ENCODE results near the gene SUGCT. TPM values are rescaled to one million over a fixed set of nuclear protein-coding genes. Genes with fewer than 3 reads are reported as not detected.

The SUGCT gene
- total RNA-seq, 1 donor from 2014 or later = 1.7 TPM

DNA sequence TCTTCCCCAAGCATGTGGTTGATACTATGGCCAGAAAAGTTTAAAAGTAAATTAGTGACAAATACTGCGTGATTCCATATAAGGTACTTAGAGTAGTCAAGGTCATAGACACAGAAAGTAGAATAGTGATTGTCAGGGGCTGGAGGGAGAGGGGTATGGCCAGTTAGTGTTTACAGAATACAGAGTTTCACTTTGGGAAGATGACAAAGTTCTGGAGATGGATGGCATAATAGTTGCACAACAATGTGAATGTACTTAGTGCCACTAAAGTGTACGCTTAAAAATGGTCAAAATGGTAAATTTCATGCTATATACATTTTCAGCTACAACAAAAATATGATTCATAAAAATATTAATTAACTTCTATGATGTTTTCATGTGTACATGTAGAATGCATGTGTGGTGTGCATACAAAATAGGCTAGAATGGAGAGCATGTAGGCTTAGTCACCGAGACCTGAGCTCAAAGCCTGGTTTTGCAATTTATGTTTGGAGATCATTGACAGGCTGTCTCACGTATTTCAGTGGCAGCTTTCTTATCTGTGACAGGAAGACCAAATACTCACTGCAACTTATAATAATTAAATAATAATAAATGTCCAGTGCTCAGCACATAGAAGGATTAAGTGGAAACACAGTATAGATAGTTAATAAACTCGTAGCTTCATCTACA, 625.6 kb downstream of the SUGCT start:
- Histone ChIP-seq H3K9me3 (no peaks in the 10 kb centered on the region), H3K27ac (no peak overlapping the region), H3K4me1 (no peaks in the 10 kb centered on the region), H3K4me3 (no peak overlapping the region), H3K36me3 (no peaks in the 10 kb centered on the region), H3K27me3 (ENCODE audit: low read depth) (no peaks in the 10 kb centered on the region)
- DNase-seq (no peak), ATAC-seq (no peak)
- TF ChIP-seq, protein P1, sequence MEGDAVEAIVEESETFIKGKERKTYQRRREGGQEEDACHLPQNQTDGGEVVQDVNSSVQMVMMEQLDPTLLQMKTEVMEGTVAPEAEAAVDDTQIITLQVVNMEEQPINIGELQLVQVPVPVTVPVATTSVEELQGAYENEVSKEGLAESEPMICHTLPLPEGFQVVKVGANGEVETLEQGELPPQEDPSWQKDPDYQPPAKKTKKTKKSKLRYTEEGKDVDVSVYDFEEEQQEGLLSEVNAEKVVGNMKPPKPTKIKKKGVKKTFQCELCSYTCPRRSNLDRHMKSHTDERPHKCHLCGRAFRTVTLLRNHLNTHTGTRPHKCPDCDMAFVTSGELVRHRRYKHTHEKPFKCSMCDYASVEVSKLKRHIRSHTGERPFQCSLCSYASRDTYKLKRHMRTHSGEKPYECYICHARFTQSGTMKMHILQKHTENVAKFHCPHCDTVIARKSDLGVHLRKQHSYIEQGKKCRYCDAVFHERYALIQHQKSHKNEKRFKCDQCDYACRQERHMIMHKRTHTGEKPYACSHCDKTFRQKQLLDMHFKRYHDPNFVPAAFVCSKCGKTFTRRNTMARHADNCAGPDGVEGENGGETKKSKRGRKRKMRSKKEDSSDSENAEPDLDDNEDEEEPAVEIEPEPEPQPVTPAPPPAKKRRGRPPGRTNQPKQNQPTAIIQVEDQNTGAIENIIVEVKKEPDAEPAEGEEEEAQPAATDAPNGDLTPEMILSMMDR (IDR thresholded peaks at IDR 0.05) = no peak
- intact Hi-C loops (cut with DNase I) = no loop called here

DNA sequence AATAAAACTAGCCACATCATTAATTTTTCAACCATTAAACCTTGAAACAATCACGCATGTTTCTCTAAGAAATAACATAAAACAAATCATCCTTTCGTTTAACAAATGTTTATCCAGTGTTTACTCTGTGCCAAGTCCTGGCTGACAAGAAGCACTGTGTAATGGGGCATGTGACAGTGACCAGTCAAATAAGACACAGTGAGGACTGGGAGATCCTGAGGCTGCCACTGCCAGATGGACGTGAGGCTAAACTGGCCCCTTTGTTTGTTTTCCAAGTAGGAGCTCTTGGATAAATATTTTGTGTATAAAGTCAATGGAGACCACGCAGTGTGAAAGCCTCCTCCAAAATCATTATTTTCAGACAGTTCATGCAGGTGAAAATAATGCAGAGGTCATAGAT, 626.2 kb downstream of the SUGCT start:
- Histone ChIP-seq H3K27ac (no peak overlapping the region), H3K36me3 (no peaks in the 10 kb centered on the region), H3K4me3 (no peak overlapping the region), H3K27me3 (ENCODE audit: low read depth) (no peaks in the 10 kb centered on the region), H3K4me1 (no peaks in the 10 kb centered on the region), H3K9me3 (no peaks in the 10 kb centered on the region)
- intact Hi-C loops (cut with DNase I) = no loop called here
- ATAC-seq (no peak), DNase-seq (no peak)
- TF ChIP-seq, protein P1 (IDR thresholded peaks at IDR 0.05) = no peak

DNA sequence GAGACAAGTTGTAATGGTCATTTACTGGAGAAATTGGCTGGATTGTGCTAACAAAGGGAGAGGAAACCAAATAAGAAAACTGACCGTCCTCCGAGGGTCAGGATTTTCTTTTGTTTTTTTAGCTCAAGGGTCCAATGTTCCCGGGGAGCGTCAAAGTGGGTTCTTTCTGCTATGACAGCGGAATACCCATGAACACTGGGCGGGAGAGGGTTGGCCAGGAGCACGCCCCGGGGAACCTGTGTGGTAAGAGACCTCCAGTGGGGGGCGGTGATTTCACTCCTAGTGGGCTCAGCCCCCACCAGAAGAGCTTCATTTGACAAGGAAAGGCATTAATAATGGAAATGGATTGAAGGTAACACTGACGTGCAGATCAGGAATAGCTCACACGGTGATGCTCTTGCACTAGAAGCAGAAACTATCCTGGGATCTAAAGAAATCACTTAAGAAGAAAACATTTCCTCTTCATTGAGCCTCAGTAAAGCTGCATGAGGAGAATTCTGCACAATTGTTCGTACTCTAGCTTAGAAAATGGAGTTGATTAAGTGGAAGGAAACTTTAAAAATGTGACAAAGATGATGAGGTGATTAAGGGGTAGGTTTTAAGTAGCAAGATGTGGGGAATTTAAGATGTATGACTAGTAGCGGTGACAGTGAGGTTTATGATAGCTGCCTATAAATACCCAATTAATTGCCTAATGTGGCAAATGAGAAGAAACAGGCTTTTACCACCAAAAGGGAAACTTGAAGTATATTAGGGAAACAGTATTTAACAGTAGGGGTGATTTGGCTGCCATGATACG, 627.2 kb downstream of the SUGCT start:
- no peak for ATAC-seq
- Histone ChIP-seq H3K27me3 (ENCODE audit: low read depth) (no peaks in the 10 kb centered on the region), H3K4me3 (no peak overlapping the region), H3K9me3 (no peaks in the 10 kb centered on the region), H3K27ac (no peak overlapping the region), H3K4me1 (no peaks in the 10 kb centered on the region), H3K36me3 (no peaks in the 10 kb centered on the region)
- TF ChIP-seq, protein P1 (IDR thresholded peaks at IDR 0.05) = no peak
- intact Hi-C loops (cut with DNase I) = no loop called here
- DNase-seq = no peak

DNA sequence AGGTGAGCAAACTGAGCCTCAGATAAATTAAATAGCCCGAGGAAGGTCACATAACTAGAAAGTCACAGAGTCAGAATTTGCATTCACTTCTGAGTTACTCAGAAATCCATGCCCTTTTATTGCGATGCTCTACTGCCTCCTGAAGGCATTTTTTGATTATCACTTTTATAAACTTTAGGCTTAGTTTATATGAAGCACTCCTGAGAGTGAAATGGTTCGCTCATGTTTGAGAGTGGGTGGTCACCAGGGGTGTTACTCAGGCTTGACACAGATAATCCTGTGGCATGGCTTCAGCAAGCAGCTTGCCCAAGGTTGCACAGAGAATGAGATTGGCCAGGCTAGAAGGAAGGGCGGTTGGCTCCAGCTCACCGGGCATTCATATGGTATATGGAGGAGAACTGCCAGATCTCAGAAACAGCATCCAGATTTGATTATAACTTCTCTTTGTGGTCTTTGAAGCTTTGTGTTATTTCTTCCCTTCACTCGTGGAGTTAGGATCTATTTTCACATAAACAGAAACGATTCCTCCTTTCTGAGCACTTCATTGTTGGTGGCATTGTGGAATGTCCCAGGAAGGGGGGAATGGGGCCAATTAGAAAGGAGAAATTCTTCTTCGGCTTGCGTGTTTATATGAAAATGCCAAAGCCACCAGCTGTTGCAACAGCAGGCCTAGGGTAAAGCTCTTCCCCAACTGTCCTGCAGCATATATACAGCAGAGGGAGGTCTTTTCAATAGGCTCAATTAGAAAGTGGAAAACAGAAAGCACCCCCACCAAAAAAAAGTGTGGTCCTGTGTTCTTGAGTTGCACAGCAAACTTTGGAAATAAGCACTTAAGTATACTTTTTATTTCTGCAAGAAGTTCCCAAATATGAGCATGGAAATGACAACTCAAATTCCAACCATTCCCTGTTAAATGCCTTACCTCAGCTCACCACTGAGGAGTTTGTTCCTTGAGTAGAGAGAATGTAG, 628.8 kb downstream of the SUGCT start:
- TF ChIP-seq, protein P1 (IDR thresholded peaks at IDR 0.05) = no peak
- H3K9me3 ChIP-seq = no peaks in the 10 kb centered on the region
- no peaks in the 10 kb centered on the region for H3K4me1 ChIP-seq
- intact Hi-C loops (cut with DNase I) = no loop called here
- H3K4me3 ChIP-seq = no peak overlapping the region
- H3K27me3 ChIP-seq (ENCODE audit: low read depth) = no peaks in the 10 kb centered on the region
- ATAC-seq (no peak), DNase-seq (no peak)
- no peak overlapping the region for H3K27ac ChIP-seq
- H3K36me3 ChIP-seq = no peaks in the 10 kb centered on the region

DNA sequence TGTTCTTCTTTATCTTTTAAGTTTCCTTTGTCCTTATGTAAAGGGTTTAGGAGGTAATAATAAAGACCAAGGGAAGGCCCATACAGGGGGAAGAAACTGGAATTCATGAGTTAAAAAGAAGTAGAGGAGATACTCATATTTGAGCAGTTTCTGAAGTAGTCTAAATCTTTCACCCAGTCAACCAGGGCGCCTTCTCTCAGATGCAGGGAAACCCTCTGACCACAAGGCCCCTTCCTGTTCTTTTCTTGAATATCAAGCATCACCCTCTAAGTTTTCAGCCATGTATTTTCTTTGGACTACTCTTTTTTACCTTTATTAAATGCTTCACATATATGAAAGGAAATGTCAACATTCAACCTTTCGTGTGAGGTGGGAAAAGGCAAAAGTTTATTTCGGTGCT, 630.8 kb downstream of the SUGCT start:
- TF ChIP-seq, protein P1 (IDR thresholded peaks at IDR 0.05) = no peak
- H3K36me3 ChIP-seq = no peaks in the 10 kb centered on the region
- no peaks in the 10 kb centered on the region for H3K4me1 ChIP-seq
- intact Hi-C loops (cut with DNase I) = no loop called here
- DNase-seq = no peak
- H3K27ac ChIP-seq = no peak overlapping the region
- no peaks in the 10 kb centered on the region for H3K9me3 ChIP-seq
- no peak for ATAC-seq
- H3K27me3 ChIP-seq (ENCODE audit: low read depth) = no peaks in the 10 kb centered on the region
- H3K4me3 ChIP-seq = no peak overlapping the region

Data from lower lobe of right lung (tissue), 2 donors.